ENCODE data around the gene DCXR. TPM values are rescaled to one million over a fixed set of nuclear protein-coding genes. Genes with fewer than 3 reads are reported as not detected.

The DCXR gene
- total and polyA plus RNA-seq, 2 of the 13 experiments (the other 11 are each of a cell fraction or from before 2014, with no cell fraction given) = 287 to 311 TPM

DNA sequence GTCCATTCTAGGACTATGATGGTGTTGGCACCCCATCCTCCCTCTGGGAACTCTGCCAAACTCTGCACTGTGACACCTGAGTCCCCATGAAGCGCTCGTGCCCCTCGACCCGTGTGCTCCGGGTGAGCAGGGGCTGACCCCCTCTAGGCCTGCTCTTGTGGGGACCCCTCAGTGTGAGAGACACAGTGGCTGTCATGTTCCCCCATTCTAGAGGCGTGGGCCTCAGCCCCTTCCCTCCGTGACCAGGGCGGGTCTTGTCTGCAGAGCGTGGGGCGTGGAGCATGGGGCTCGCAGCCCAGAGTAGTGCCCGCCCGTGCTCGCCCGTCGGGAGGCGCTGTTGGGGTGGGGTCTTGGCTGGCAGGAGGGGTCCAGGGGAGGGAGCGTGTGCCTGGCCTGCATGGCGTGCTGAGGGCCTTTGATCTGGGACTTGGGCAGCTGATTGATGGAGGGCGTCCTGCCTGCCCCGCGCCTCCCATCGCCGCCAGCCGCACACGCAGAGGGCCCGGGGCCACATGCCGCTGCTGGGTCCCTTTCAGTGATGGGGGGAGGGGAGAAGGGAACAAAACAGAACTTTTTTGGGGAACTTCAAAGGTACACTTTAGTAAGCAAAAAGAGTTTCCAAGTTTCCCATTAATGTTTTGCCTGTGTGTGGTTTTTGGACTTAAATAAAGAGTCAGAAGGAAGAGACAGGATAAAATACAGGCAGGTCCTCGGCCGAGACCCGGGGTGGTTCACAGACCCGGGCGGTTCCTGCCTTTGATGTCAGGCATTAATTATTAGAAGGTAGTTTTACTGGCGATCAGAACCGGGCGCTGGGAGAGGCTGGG is 37.3 kb downstream of the DCXR start (continued):
- peak; percentile 9; the same call in 1 of the 2 replicates for TF ChIP-seq ZNF263 (CRISPR knock-in tag; IDR thresholded peaks at IDR 0.05)
- TF ChIP-seq ZNF543 (CRISPR knock-in tag; IDR thresholded peaks at IDR 0.05) = peak; percentile 89
- TF ChIP-seq, protein P1, sequence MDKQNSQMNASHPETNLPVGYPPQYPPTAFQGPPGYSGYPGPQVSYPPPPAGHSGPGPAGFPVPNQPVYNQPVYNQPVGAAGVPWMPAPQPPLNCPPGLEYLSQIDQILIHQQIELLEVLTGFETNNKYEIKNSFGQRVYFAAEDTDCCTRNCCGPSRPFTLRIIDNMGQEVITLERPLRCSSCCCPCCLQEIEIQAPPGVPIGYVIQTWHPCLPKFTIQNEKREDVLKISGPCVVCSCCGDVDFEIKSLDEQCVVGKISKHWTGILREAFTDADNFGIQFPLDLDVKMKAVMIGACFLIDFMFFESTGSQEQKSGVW (CRISPR knock-in tag; IDR thresholded peaks at IDR 0.05; ENCODE audit: borderline replicate concordance) = no peak
- TF ChIP-seq ZBTB7A (CRISPR knock-in tag; IDR thresholded peaks at IDR 0.05) = peak; percentile 100
- TF ChIP-seq SUZ12 (IDR thresholded peaks at IDR 0.05; ENCODE audit: low read depth, low read length) = no peak
- peak; percentile 59; the same call in 1 of the 2 replicates for TF ChIP-seq KDM1A (CRISPR knock-in tag; IDR thresholded peaks at IDR 0.05)
- TF ChIP-seq, protein P2, sequence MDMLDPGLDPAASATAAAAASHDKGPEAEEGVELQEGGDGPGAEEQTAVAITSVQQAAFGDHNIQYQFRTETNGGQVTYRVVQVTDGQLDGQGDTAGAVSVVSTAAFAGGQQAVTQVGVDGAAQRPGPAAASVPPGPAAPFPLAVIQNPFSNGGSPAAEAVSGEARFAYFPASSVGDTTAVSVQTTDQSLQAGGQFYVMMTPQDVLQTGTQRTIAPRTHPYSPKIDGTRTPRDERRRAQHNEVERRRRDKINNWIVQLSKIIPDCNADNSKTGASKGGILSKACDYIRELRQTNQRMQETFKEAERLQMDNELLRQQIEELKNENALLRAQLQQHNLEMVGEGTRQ (IDR thresholded peaks at IDR 0.05; ENCODE audit: low read depth, low read length) = no peak
- TF ChIP-seq, protein P2 (CRISPR knock-in tag; IDR thresholded peaks at IDR 0.05; ENCODE audit: borderline replicate concordance) = no peak
- TF ChIP-seq TBX3 (IDR thresholded peaks at IDR 0.05; ENCODE audit: borderline replicate concordance) = peak; percentile 54
- TF ChIP-seq ATRX (CRISPR knock-in tag; IDR thresholded peaks at IDR 0.05; ENCODE audit: borderline replicate concordance) = no peak
- TF ChIP-seq, protein P3, sequence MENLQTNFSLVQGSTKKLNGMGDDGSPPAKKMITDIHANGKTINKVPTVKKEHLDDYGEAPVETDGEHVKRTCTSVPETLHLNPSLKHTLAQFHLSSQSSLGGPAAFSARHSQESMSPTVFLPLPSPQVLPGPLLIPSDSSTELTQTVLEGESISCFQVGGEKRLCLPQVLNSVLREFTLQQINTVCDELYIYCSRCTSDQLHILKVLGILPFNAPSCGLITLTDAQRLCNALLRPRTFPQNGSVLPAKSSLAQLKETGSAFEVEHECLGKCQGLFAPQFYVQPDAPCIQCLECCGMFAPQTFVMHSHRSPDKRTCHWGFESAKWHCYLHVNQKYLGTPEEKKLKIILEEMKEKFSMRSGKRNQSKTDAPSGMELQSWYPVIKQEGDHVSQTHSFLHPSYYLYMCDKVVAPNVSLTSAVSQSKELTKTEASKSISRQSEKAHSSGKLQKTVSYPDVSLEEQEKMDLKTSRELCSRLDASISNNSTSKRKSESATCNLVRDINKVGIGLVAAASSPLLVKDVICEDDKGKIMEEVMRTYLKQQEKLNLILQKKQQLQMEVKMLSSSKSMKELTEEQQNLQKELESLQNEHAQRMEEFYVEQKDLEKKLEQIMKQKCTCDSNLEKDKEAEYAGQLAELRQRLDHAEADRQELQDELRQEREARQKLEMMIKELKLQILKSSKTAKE (CRISPR knock-in tag; IDR thresholded peaks at IDR 0.05; ENCODE audit: borderline replicate concordance) = no peak
- TF ChIP-seq CHCHD3 (CRISPR knock-in tag; IDR thresholded peaks at IDR 0.05) = peak; percentile 36; the same call in 1 of the 2 replicates
- TF ChIP-seq SRY (CRISPR knock-in tag; IDR thresholded peaks at IDR 0.05) = 0 out of 2 replicates have a peak, but pooled peaks have one; percentile 8
- no peak for TF ChIP-seq MIER3 (CRISPR knock-in tag; IDR thresholded peaks at IDR 0.05; ENCODE audit: borderline replicate concordance)
- TF ChIP-seq, protein P4, sequence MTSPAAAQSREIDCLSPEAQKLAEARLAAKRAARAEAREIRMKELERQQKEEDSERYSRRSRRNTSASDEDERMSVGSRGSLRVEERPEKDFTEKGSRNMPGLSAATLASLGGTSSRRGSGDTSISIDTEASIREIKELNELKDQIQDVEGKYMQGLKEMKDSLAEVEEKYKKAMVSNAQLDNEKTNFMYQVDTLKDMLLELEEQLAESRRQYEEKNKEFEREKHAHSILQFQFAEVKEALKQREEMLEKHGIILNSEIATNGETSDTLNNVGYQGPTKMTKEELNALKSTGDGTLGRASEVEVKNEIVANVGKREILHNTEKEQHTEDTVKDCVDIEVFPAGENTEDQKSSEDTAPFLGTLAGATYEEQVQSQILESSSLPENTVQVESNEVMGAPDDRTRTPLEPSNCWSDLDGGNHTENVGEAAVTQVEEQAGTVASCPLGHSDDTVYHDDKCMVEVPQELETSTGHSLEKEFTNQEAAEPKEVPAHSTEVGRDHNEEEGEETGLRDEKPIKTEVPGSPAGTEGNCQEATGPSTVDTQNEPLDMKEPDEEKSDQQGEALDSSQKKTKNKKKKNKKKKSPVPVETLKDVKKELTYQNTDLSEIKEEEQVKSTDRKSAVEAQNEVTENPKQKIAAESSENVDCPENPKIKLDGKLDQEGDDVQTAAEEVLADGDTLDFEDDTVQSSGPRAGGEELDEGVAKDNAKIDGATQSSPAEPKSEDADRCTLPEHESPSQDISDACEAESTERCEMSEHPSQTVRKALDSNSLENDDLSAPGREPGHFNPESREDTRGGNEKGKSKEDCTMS (CRISPR knock-in tag; conservative IDR thresholded peaks at IDR 0.05) = no peak
- peak; percentile 24; the same call in 1 of the 2 replicates for TF ChIP-seq DR1 (CRISPR knock-in tag; IDR thresholded peaks at IDR 0.05)
- TF ChIP-seq, protein P5, sequence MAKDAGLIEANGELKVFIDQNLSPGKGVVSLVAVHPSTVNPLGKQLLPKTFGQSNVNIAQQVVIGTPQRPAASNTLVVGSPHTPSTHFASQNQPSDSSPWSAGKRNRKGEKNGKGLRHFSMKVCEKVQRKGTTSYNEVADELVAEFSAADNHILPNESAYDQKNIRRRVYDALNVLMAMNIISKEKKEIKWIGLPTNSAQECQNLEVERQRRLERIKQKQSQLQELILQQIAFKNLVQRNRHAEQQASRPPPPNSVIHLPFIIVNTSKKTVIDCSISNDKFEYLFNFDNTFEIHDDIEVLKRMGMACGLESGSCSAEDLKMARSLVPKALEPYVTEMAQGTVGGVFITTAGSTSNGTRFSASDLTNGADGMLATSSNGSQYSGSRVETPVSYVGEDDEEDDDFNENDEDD (CRISPR knock-in tag; IDR thresholded peaks at IDR 0.05; ENCODE audit: borderline replicate concordance) = peak; percentile 69
